Activated CD8-positive, alpha-beta T cell treated with anti-CD3 and anti-CD28 coated beads for 36 hours (primary cell): Measurements from ENCODE around the gene THRB. TPM values are rescaled to one million over a fixed set of nuclear protein-coding genes. Genes with fewer than 3 reads are reported as not detected.
A peak's percentile ranks its signal among the peaks of the same experiment; 100 is the strongest.

Experiments
- ATAC-seq: fragments of 200-7000 bp; cut with Tn5 transposase; one replicate; pipeline ENCODE4 v1.10.0; 2021; ENCODE audit warnings: mild to moderate bottlenecking, moderate library complexity
- CTCF ChIA-PET: fragments of 350-600 bp; sonication (Branson Sonifier 250); formaldehyde crosslinking; loops from one replicate; lab custom pipeline; 2021; ENCODE audit warnings: antibody characterized with exemption; lab: Charles Lee
- POLR2A ChIA-PET: fragments of 350-600 bp; sonication (Branson Sonifier 250); formaldehyde crosslinking; loops from one replicate; lab custom pipeline; 2021; ENCODE audit warnings: antibody characterized with exemption; lab: Charles Lee
- DNase-seq: peaks from one replicate; pipeline ENCODE4 v3.0.0-alpha.2; 2020
- H3K27ac Mint-ChIP-seq: one replicate; pipeline ENCODE4 v1.8.0; 2021; ENCODE audit warnings: mild to moderate bottlenecking, mixed read lengths
- H3K27me3 Mint-ChIP-seq: one replicate; pipeline ENCODE4 v1.8.0; 2021; ENCODE audit warnings: mixed read lengths
- H3K36me3 Mint-ChIP-seq: one replicate; pipeline ENCODE4 v1.8.0; 2021; ENCODE audit warnings: low read depth, mixed read lengths
- H3K4me1 Mint-ChIP-seq: one replicate; pipeline ENCODE4 v1.8.0; 2021; ENCODE audit warnings: low read depth, mixed read lengths
- H3K4me3 Mint-ChIP-seq: one replicate; pipeline ENCODE4 v1.8.0; 2021; ENCODE audit warnings: mild to moderate bottlenecking, moderate library complexity, mixed read lengths
- H3K9me3 Mint-ChIP-seq: one replicate; pipeline ENCODE4 v1.8.0; 2021; ENCODE audit warnings: mixed read lengths
- CTCF ChIP-seq: fragments of 200-600 bp; IDR thresholded peaks from one replicate; pipeline ENCODE4 v1.8.0; 2022; ENCODE audit warnings: antibody characterized with exemption, mild to moderate bottlenecking
- intact Hi-C: fragments of 100-400 bp; cut with micrococcal nuclease; formaldehyde crosslinking; loops from one replicate; pipeline ENCODE4 v1.10.0; 2022
- total RNA-seq, 2 experiments: library from RNA; stranded (reverse); gene quantifications; one replicate each; pipeline ENCODE4 v1.2.3, GENCODE V29; 2021

THRB gene
- total RNA-seq, 2 experiments from 2014 or later: not detected

- TF ChIP-seq CTCF: no peak
- no peak for ATAC-seq
- intact Hi-C loops: no loop called here
- ChIA-PET CTCF (no interaction called here), POLR2A (no interaction called here)
- no peaks in the 10 kb centered on the region for H3K4me1 Mint-ChIP-seq
- no peaks in the 10 kb centered on the region for H3K36me3 Mint-ChIP-seq
- H3K27ac Mint-ChIP-seq: no peak overlapping the region
- H3K27me3 Mint-ChIP-seq: peaks cover 33% of the 10 kb centered on the region
- no peak overlapping the region for H3K4me3 Mint-ChIP-seq
- no peak for DNase-seq
- H3K9me3 Mint-ChIP-seq: no peaks in the 10 kb centered on the region
Observed at GRCh38 chr3:24525022-24525421, 30.4 kb upstream of the THRB start.

DNA sequence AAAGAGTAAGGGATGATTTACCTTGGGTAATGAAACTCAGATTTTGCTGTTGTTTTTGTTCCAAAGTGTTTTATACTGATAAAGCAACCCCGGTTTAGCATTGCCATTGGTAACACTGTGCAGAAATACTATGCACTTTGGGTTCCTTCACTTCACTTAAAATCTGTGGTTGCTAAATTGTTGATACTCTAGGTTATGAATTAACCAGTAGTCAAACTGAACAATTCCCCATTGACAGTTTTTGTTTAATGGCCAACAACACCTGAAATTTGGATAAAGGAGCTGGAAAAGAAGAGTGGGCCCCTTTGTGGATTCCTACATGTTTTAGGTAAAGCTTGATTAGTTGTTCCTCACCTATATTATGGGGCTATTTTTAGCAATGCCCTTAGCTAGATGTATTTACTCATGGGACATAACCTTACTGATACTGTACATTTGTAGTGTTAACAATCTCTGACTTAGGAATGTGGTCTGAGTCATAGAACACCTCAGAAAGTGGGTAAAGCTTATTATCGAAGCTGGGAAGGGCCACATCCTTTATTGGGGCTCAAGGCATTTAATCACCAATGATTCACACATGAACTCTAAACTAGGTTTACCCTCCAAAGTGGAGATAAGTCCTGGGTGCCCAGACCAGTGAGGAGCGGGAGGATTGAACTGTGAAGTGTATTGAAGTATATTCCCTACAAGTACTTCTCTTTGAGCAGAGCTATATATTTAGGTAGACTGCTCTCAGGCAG lies 29.5 kb upstream of the THRB start:
- no peaks in the 10 kb centered on the region for H3K4me1 Mint-ChIP-seq
- H3K27me3 Mint-ChIP-seq: peaks cover 41% of the 10 kb centered on the region
- H3K4me3 Mint-ChIP-seq: no peak overlapping the region
- H3K27ac Mint-ChIP-seq: no peak overlapping the region
- intact Hi-C loops: no loop called here
- CTCF ChIA-PET: no interaction called here
- ATAC-seq (no peak), DNase-seq (no peak)
- POLR2A ChIA-PET: no interaction called here
- TF ChIP-seq CTCF: no peak
- H3K36me3 Mint-ChIP-seq: no peaks in the 10 kb centered on the region
- no peaks in the 10 kb centered on the region for H3K9me3 Mint-ChIP-seq

- intact Hi-C loops: no loop called here
- POLR2A ChIA-PET: no interaction called here
- Mint-ChIP-seq H3K9me3 (no peaks in the 10 kb centered on the region), H3K27me3 (peaks cover 47% of the 10 kb centered on the region), H3K36me3 (no peaks in the 10 kb centered on the region), H3K4me3 (no peak overlapping the region), H3K4me1 (no peaks in the 10 kb centered on the region), H3K27ac (no peak overlapping the region)
- TF ChIP-seq CTCF: no peak
- ATAC-seq (no peak), DNase-seq (no peak)
- CTCF ChIA-PET: no interaction called here
Observed at GRCh38 chr3:24523215-24523614, 28.6 kb upstream of the THRB start.

- Mint-ChIP-seq H3K27ac (no peak overlapping the region), H3K9me3 (no peaks in the 10 kb centered on the region), H3K4me1 (no peaks in the 10 kb centered on the region), H3K4me3 (no peak overlapping the region), H3K27me3 (peaks cover 47% of the 10 kb centered on the region), H3K36me3 (no peaks in the 10 kb centered on the region)
- ATAC-seq (no peak), DNase-seq (no peak)
- ChIA-PET CTCF (no interaction called here), POLR2A (no interaction called here)
- TF ChIP-seq CTCF: no peak
- intact Hi-C loops: no loop called here
Observed at GRCh38 chr3:24522146-24522579, 27.5 kb upstream of the THRB start.

DNA sequence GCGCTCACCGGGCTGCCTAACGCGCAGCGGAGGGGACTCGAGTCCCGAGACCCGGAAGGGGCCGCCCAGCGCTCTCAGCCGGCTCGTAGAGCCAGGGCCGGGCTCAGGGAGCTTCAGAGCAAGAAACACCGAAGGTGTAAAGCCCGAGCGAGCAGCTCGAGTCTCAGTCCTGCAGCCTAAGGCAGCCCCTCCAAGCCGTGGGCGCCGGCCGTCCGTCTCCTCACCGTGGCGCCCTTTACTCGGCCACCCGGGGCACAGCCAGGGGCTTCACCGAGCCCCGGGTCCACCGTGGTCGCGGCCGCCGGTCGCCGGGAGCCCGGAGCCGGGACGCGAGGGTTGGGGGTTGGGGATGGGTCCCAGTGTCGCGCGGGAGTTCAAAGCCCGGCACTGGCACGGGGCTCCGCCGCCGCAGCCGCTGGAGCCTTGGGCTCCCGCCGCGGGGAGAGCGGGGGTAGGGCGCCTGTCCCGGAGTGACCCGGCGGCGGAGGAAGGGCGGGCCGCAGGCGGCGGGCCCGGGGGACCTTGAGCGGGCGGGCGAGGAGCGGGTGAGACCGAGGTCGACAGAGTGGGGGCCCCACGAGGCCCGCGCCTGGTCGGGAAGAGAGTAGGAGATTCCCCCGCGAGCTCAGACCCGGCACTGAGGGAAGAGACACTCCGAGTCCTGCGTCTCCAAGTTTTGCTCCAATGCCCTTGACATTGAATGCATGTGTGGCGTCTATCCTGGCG lies 26.9 kb upstream of the THRB start:
- Mint-ChIP-seq H3K36me3 (no peaks in the 10 kb centered on the region), H3K4me1 (no peaks in the 10 kb centered on the region), H3K9me3 (no peaks in the 10 kb centered on the region), H3K4me3 (no peak overlapping the region), H3K27me3 (peaks cover 47% of the 10 kb centered on the region), H3K27ac (no peak overlapping the region)
- TF ChIP-seq CTCF: no peak
- ATAC-seq (peak; percentile 49), DNase-seq (no peak)
- ChIA-PET POLR2A (no interaction called here), CTCF (interaction anchor here (0.7 kb wide), 1 partner anchor 771 kb away, joined by 3 read pairs; no protein-coding TSS in a partner anchor)
- intact Hi-C loops: no loop called here
